Activated CD4-positive, alpha-beta memory T cell treated with anti-CD3 and anti-CD28 coated beads for 36 hours (primary cell): Measurements from ENCODE around the gene TMIGD2. TPM values are rescaled to one million over a fixed set of nuclear protein-coding genes. Genes with fewer than 3 reads are reported as not detected.
"Not testable (repeated sequence)": the region's sequence is repeated elsewhere in the genome, so short reads cannot be mapped to it uniquely, and the experiment has no call there.

Experiments
- CTCF ChIA-PET: fragments of 350-600 bp; sonication (Branson Sonifier 250); formaldehyde crosslinking; loops from one replicate; lab custom pipeline; 2021; ENCODE audit warnings: antibody characterized with exemption, inconsistent platforms; lab: Charles Lee
- POLR2A ChIA-PET: fragments of 350-600 bp; sonication (Branson Sonifier 250); formaldehyde crosslinking; loops from one replicate; lab custom pipeline; 2021; ENCODE audit warnings: antibody characterized with exemption; lab: Charles Lee
- DNase-seq: peaks from one replicate; pipeline ENCODE4 v3.0.0-alpha.2; 2020
- H3K27ac Mint-ChIP-seq: one replicate; pipeline ENCODE4 v1.8.0; 2021; ENCODE audit warnings: mixed read lengths
- H3K27me3 Mint-ChIP-seq: one replicate; pipeline ENCODE4 v1.8.0; 2021; ENCODE audit warnings: mixed read lengths
- H3K36me3 Mint-ChIP-seq: one replicate; pipeline ENCODE4 v1.8.0; 2021; ENCODE audit warnings: mixed read lengths
- H3K4me1 Mint-ChIP-seq: one replicate; pipeline ENCODE4 v1.8.0; 2021; ENCODE audit warnings: low read depth, mixed read lengths
- H3K4me3 Mint-ChIP-seq: one replicate; pipeline ENCODE4 v1.8.0; 2021; ENCODE audit warnings: mild to moderate bottlenecking, mixed read lengths
- H3K9me3 Mint-ChIP-seq: one replicate; pipeline ENCODE4 v1.8.0; 2021; ENCODE audit warnings: mixed read lengths
- intact Hi-C: fragments of 100-400 bp; cut with micrococcal nuclease; formaldehyde crosslinking; loops from one replicate; pipeline ENCODE4 v1.15.1; 2023
- total RNA-seq, 2 experiments: library from RNA; stranded (reverse); gene quantifications; one replicate each; pipeline ENCODE4 v1.2.3, GENCODE V29; 2021

The TMIGD2 gene, protein sequence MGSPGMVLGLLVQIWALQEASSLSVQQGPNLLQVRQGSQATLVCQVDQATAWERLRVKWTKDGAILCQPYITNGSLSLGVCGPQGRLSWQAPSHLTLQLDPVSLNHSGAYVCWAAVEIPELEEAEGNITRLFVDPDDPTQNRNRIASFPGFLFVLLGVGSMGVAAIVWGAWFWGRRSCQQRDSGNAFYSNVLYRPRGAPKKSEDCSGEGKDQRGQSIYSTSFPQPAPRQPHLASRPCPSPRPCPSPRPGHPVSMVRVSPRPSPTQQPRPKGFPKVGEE
- total RNA-seq, result 1 to 10 TPM; 2.4 to 2.6 TPM

GRCh38 chr19:4302243-4302640 is at the start of gene TMIGD2:
TSS of gene TMIGD2 (minus strand) at chr19:4302389. CDS start at chr19:4302385, 4 bp downstream.
- no peak for DNase-seq
- H3K27ac Mint-ChIP-seq, result peak within 1 kb of the TSS; percentile 64
- intact Hi-C loops, result no loop called here

GRCh38 chr19:4350726-4351125 is 48.5 kb upstream of the TMIGD2 start:
- H3K27me3 Mint-ChIP-seq, result no peaks in the 10 kb centered on the region
- ChIA-PET CTCF (no interaction called here), POLR2A (no interaction called here)
- intact Hi-C loops, result no loop called here
- no peak overlapping the region for H3K4me3 Mint-ChIP-seq
- no peaks in the 10 kb centered on the region for H3K9me3 Mint-ChIP-seq
- peaks cover 8% of the 10 kb centered on the region for H3K36me3 Mint-ChIP-seq
- no peak for DNase-seq
- H3K4me1 Mint-ChIP-seq, result no peaks in the 10 kb centered on the region
- no peak overlapping the region for H3K27ac Mint-ChIP-seq

More at GRCh38 chr19:4302243-4302640, at the start of gene TMIGD2:
- Mint-ChIP-seq H3K36me3 (no peaks in the 10 kb centered on the region), H3K4me3 (peak within 1 kb of the TSS; percentile 61), H3K27me3 (no peaks in the 10 kb centered on the region), H3K9me3 (no peaks in the 10 kb centered on the region), H3K4me1 (peaks cover 32% of the 10 kb centered on the region)
- CTCF ChIA-PET, result interaction anchor here (1.0 kb wide), 1 partner anchor 35 kb away, joined by 5 read pairs; no protein-coding TSS in a partner anchor
- POLR2A ChIA-PET, result no interaction called here

GRCh38 chr19:4350111-4350510 is 47.9 kb upstream of the TMIGD2 start:
- ChIA-PET POLR2A (no interaction called here), CTCF (no interaction called here)
- peaks cover 4% of the 10 kb centered on the region for H3K4me1 Mint-ChIP-seq
- peaks cover 8% of the 10 kb centered on the region for H3K36me3 Mint-ChIP-seq
- intact Hi-C loops, result no loop called here
- H3K27ac Mint-ChIP-seq, result peak overlapping the region; percentile 38
- no peaks in the 10 kb centered on the region for H3K9me3 Mint-ChIP-seq
- DNase-seq, result no peak
- H3K27me3 Mint-ChIP-seq, result no peaks in the 10 kb centered on the region
- H3K4me3 Mint-ChIP-seq, result no peak overlapping the region

- H3K27me3 Mint-ChIP-seq, DNase-seq, CTCF ChIA-PET, intact Hi-C loops, H3K36me3 Mint-ChIP-seq, H3K9me3 Mint-ChIP-seq, H3K27ac Mint-ChIP-seq, H3K4me3 Mint-ChIP-seq, POLR2A ChIA-PET, H3K4me1 Mint-ChIP-seq: not testable (repeated sequence)
These were observed 47.0 kb upstream of the TMIGD2 start for GRCh38 chr19:4349225-4349624.

DNA sequence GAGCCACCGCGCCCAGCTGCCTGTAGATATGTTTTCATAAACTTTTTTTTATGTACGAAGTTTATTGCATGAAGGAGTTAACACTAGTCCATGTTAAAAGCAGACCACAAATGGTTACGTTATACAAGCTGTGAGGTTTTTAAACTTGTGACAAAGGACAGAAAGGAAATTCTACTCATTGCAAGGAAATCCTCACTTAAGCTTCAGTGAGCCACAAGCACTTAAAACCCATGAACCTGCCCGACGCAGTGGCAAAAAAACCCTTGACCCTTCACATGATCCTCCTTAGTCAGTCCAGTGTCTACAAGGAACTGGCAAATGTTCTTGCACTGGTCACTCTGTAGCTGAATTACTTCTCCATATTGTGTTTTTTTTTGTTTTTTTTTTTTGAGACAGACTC is 45.3 kb upstream of the TMIGD2 start:
- intact Hi-C loops, result no loop called here
- ChIA-PET CTCF (interaction anchor here (1.1 to 2.0 kb wide), 2 partner anchors 80 kb away, joined by 4 to 8 read pairs; no protein-coding TSS in a partner anchor), POLR2A (no interaction called here)
- Mint-ChIP-seq H3K27ac (no peak overlapping the region), H3K36me3 (peaks cover 8% of the 10 kb centered on the region), H3K27me3 (no peaks in the 10 kb centered on the region), H3K4me1 (peaks cover 6% of the 10 kb centered on the region), H3K4me3 (no peak overlapping the region), H3K9me3 (no peaks in the 10 kb centered on the region)
- DNase-seq, result no peak

DNA sequence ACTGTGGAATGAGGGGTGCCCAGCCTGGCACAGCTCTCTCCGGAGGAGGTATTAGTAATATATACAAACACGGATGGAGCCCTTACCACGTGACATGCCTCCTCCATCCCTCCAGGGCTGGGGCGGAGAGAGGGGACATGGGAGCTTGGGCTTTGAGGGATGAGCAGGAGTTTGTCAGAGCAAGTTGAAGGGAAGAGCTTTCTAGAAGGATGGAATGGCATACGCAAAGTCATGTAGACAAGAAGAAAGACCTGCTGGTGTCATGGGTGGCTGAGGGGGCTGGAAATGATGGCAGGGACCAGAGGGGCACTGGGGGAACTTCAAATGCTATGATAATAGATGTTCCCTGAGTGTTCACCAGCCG is 43.8 kb upstream of the TMIGD2 start:
- H3K4me3 Mint-ChIP-seq, result no peak overlapping the region
- POLR2A ChIA-PET, result interaction anchor here (0.6 kb wide), 1 partner anchor 1334 kb away, joined by 3 read pairs; no protein-coding TSS in a partner anchor
- intact Hi-C loops, result no loop called here
- H3K27me3 Mint-ChIP-seq, result no peaks in the 10 kb centered on the region
- no peak overlapping the region for H3K27ac Mint-ChIP-seq
- no peaks in the 10 kb centered on the region for H3K9me3 Mint-ChIP-seq
- CTCF ChIA-PET, result interaction anchor here (1.1 to 2.0 kb wide), 2 partner anchors 54 to 79 kb away, joined by 3 to 8 read pairs; partner anchors contain the start of gene SH3GL1
- H3K36me3 Mint-ChIP-seq, result peaks cover 8% of the 10 kb centered on the region
- H3K4me1 Mint-ChIP-seq, result peaks cover 10% of the 10 kb centered on the region
- DNase-seq, result no peak

GRCh38 chr19:4345342-4346019 is 43.3 kb upstream of the TMIGD2 start:
- intact Hi-C loops, result no loop called here
- no peaks in the 10 kb centered on the region for H3K27me3 Mint-ChIP-seq
- H3K27ac Mint-ChIP-seq, result no peak overlapping the region
- no peak for DNase-seq
- H3K4me3 Mint-ChIP-seq, result peak overlapping the region; percentile 29
- POLR2A ChIA-PET, result no interaction called here
- H3K36me3 Mint-ChIP-seq, result peaks cover 8% of the 10 kb centered on the region
- no peaks in the 10 kb centered on the region for H3K9me3 Mint-ChIP-seq
- H3K4me1 Mint-ChIP-seq, result peaks cover 10% of the 10 kb centered on the region
- CTCF ChIA-PET, result interaction anchor here (1.1 to 2.0 kb wide), 3 partner anchors 55 to 78 kb away, joined by 3 to 8 read pairs (median 3); partner anchors contain the start of gene SH3GL1

DNA sequence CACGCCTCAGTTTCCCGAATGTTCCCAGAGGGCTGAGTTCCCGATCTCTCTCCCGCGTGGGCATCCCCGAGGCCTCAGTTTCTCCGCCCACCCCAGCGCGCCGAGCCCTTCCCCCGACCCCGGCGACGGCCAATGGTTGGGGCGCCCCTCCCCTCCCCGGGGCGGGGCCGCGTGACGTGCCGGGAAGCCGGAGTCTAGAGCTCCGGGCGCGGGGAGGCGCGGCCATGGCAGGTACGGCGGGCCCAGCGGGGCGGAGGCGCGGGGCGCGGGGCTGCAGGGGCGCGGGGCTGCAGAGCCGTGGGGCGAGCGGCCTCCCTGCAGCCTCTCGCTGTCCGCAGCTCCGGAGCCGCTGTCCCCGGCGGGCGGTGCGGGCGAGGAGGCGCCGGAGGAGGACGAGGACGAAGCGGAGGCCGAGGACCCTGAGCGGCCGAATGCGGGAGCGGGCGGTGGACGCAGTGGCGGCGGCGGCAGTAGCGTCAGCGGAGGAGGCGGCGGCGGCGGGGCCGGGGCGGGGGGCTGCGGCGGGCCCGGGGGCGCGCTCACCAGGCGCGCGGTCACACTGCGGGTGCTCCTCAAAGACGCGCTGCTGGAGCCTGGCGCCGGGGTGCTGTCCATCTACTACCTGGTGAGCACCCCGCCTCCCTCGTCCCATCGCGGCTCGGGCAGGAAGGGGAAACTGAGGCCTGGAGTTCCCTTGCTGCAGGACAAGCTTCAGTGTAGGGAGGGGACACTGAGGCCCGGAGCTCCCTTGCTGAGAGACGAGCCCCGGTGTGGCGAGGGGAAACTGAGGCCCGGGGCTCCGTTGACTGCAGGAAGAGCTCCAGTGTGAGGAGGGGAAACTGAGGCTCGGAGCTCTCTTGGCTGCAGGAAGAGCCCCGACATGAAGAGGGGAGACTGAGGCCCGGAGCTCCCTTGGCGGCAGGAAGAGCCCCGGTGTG is 41.5 kb upstream of the TMIGD2 start, which contains the start of gene MPND:
MPND (plus strand) TSS at position 193 of the 938 bp plus-strand sequence; CDS start at position 225, 32 bp downstream.
- H3K4me1 Mint-ChIP-seq, result peaks cover 17% of the 10 kb centered on the region
- peak within 1 kb of the TSS; percentile 89 for H3K4me3 Mint-ChIP-seq

DNA sequence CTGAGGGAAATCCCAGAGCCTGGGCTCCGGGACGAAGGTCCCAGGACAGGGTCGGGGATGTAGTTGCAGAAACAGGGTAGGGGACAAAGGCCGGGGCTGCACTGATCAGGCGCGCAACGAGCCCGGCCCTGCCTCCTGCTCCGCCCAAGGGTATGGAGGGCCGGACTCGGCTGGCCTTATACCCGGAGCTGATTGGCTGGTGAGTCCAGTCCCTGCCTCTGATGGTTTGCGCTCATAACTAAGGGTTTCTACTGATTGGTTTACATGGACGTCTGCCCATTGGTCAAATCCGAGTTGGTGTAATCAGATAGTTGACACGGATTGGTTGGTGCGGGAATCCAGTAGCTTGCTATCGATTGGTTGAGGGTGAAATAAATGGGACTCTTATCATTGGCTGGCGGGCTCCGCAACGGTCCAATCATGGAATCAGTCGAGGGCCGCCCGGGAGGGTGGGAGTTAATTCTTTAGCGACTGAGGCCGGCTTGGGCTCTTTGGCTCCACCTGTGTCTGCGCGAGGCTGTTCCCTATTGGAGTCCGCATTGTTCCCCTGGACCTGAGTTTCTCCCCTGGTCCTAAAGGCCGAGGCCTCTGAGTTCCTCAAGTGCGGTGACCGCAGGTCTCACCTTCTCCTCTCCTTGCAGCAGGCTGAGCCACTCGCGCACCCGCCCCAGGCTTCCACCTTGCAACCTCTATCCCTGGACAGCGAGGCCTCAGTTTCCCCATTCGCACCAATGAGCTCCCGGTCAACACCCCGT is 40.6 kb upstream of the TMIGD2 start:
- CTCF ChIA-PET, result interaction anchor here (0.6 to 3.8 kb wide), 14 partner anchors 9 to 448 kb away, joined by 3 to 46 read pairs (median 5); partner anchors contain the start of genes CHAF1A, SH3GL1 and YJU2
- H3K4me1 Mint-ChIP-seq, result peaks cover 24% of the 10 kb centered on the region
- peak; percentile 96 for DNase-seq
- POLR2A ChIA-PET, result interaction anchor here (0.7 to 2.3 kb wide), 10 partner anchors 9 to 129 kb away, joined by 3 to 16 read pairs (median 5); partner anchors contain the start of genes CHAF1A, FSD1, HDGFL2 and YJU2
- peaks cover 7% of the 10 kb centered on the region for H3K36me3 Mint-ChIP-seq
- H3K27ac Mint-ChIP-seq, result peak overlapping the region; percentile 88
- intact Hi-C loops, result loop anchor here (1.0 to 2.0 kb wide), 5 partner anchors 14 to 128 kb away; partner anchors contain the start of genes CHAF1A and YJU2
- no peaks in the 10 kb centered on the region for H3K27me3 Mint-ChIP-seq
- H3K4me3 Mint-ChIP-seq, result peak overlapping the region; percentile 89
- H3K9me3 Mint-ChIP-seq, result no peaks in the 10 kb centered on the region

More for the DNA sequence above, 41.5 kb upstream of the TMIGD2 start, which contains the start of gene MPND:
- POLR2A ChIA-PET, result interaction anchor here (0.9 to 2.3 kb wide), 12 partner anchors 9 to 128 kb away, joined by 3 to 16 read pairs (median 4); partner anchors contain the start of genes CHAF1A, EBI3, FSD1 and HDGFL2
- CTCF ChIA-PET, result interaction anchor here (1.0 to 3.8 kb wide), 12 partner anchors 9 to 182 kb away, joined by 3 to 46 read pairs (median 7); partner anchors contain the start of genes CHAF1A, SH3GL1 and YJU2
- Mint-ChIP-seq H3K9me3 (no peaks in the 10 kb centered on the region), H3K27ac (peak within 1 kb of the TSS; percentile 88), H3K36me3 (peaks cover 8% of the 10 kb centered on the region), H3K27me3 (no peaks in the 10 kb centered on the region)
- DNase-seq, result peak; percentile 94
- intact Hi-C loops, result loop anchor here (1.0 to 2.0 kb wide), 2 partner anchors 15 to 127 kb away; no protein-coding TSS in a partner anchor

DNA sequence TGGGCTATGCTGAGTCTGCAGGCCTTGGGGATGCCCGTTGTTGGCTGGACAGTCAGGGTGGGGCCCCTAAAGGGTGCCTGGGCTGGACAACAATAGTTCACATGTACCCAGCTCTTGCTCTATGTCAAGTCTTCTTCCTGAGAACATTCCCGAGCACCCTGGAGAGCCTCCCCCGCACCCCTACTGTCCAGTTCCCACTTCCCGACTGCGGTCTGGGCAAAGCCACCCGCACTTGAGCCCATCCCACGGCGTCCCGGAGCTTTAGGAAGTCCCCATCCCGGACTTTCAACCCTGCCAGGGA is 40.1 kb upstream of the TMIGD2 start:
- Mint-ChIP-seq H3K4me1 (peaks cover 25% of the 10 kb centered on the region), H3K4me3 (peak overlapping the region; percentile 89), H3K27ac (peak overlapping the region; percentile 88), H3K36me3 (peaks cover 6% of the 10 kb centered on the region), H3K27me3 (no peaks in the 10 kb centered on the region), H3K9me3 (no peaks in the 10 kb centered on the region)
- no peak for DNase-seq
- intact Hi-C loops, result loop anchor here (1.0 to 2.0 kb wide), 4 partner anchors 27 to 129 kb away; partner anchors contain the start of genes CHAF1A and YJU2
- POLR2A ChIA-PET, result interaction anchor here (0.7 to 2.3 kb wide), 8 partner anchors 9 to 95 kb away, joined by 3 to 16 read pairs (median 4); partner anchors contain the start of genes CHAF1A and YJU2
- CTCF ChIA-PET, result interaction anchor here (0.5 to 3.8 kb wide), 9 partner anchors 9 to 131 kb away, joined by 3 to 46 read pairs (median 11); partner anchors contain the start of genes CHAF1A and SH3GL1
